Liver (tissue), 9 donors: ENCODE measurements around the gene UBXN11. TPM values are rescaled to one million over a fixed set of nuclear protein-coding genes. Genes with fewer than 3 reads are reported as not detected.

Source experiments
- DNase-seq: peaks from one replicate; pipeline ENCODE4 v3.0.0-alpha.2; 2017; ENCODE audit warnings: low spot score
- H3K27ac ChIP-seq, 2 donors: one replicate each; pipeline ENCODE4 v1.7.0; 2013; ENCODE audit warnings: inconsistent platforms in 2 of 2, low read length in 2 of 2, control low read depth in 1 of 2, low read depth in 1 of 2, mild to moderate bottlenecking in 1 of 2
- H3K27me3 ChIP-seq, 4 donors: one replicate each; pipeline versions ENCODE4 v1.6.1 to v1.7.0; 2013; ENCODE audit warnings: low read length in 3 of 4, inconsistent platforms in 1 of 4, mild to moderate bottlenecking in 1 of 4, moderate library complexity in 1 of 4; ENCODE audit not compliant: control insufficient read depth in 4 of 4, insufficient read depth in 4 of 4
- H3K36me3 ChIP-seq, 4 donors: one replicate each; pipeline versions ENCODE4 v1.6.1 to v1.7.0; 2013; ENCODE audit warnings: low read length in 3 of 4, mild to moderate bottlenecking in 3 of 4, low read depth in 1 of 4, moderate library complexity in 1 of 4; ENCODE audit not compliant: control insufficient read depth in 4 of 4, insufficient read depth in 3 of 4
- H3K4me1 ChIP-seq, 4 donors: one replicate each; pipeline versions ENCODE4 v1.6.1 to v1.7.0; 2013; ENCODE audit warnings: low read length in 3 of 4, mild to moderate bottlenecking in 3 of 4, moderate library complexity in 1 of 4; ENCODE audit not compliant: control insufficient read depth in 4 of 4, insufficient read depth in 4 of 4
- H3K4me3 ChIP-seq, 3 donors: one replicate each; pipeline versions ENCODE4 v1.6.1 to v1.7.0; 2013; ENCODE audit warnings: low read length in 3 of 3, control low read depth in 1 of 3, low read depth in 1 of 3, mild to moderate bottlenecking in 1 of 3
- H3K9ac ChIP-seq, 2 donors: one replicate each; pipeline ENCODE4 v1.7.0; 2013; ENCODE audit warnings: low read length in 2 of 2, mild to moderate bottlenecking in 2 of 2, moderate library complexity in 2 of 2, control low read depth in 1 of 2, low read depth in 1 of 2
- H3K9me3 ChIP-seq, 4 donors: one replicate each; pipeline versions ENCODE4 v1.6.1 to v1.7.0; 2013; ENCODE audit warnings: low read length in 3 of 4; ENCODE audit not compliant: control insufficient read depth in 4 of 4
- ATF3 ChIP-seq: IDR thresholded peaks from 2 replicates; pipeline ENCODE4 v1.6.1; 2016; ENCODE audit warnings: antibody characterized with exemption
- EGR1 ChIP-seq, 2 donors: IDR thresholded peaks; 2 replicates each; pipeline ENCODE4 v1.6.1; 2016 to 2018; ENCODE audit warnings: antibody characterized with exemption in 2 of 2, low read depth in 2 of 2
- FOXA1 ChIP-seq: IDR thresholded peaks from 2 replicates; pipeline ENCODE4 v1.6.1; 2016; ENCODE audit warnings: antibody characterized with exemption
- FOXA2 ChIP-seq: IDR thresholded peaks from 2 replicates; pipeline ENCODE4 v1.6.1; 2016; ENCODE audit warnings: antibody characterized with exemption
- HNF4A ChIP-seq, 2 donors: conservative IDR thresholded peaks; 2 replicates each; pipeline ENCODE4 v1.6.1; 2016; ENCODE audit warnings: antibody characterized with exemption in 2 of 2, mild to moderate bottlenecking in 2 of 2
- JUND ChIP-seq, 2 donors: IDR thresholded peaks; 2 replicates each; pipeline ENCODE4 v1.6.1; 2016; ENCODE audit warnings: antibody characterized with exemption in 2 of 2
- NR2F2 ChIP-seq: IDR thresholded peaks from 2 replicates; pipeline ENCODE4 v1.6.1; 2016; ENCODE audit warnings: antibody characterized with exemption
- RAD21 ChIP-seq, 2 donors: IDR thresholded peaks; 2 replicates each; pipeline ENCODE4 v1.6.1; 2016; ENCODE audit warnings: antibody characterized with exemption in 2 of 2, mild to moderate bottlenecking in 2 of 2
- REST ChIP-seq: IDR thresholded peaks from 2 replicates; pipeline ENCODE4 v1.6.1; 2016; ENCODE audit warnings: antibody characterized with exemption, mild to moderate bottlenecking
- RXRA ChIP-seq, 2 donors: IDR thresholded peaks; 2 replicates each; pipeline ENCODE4 v1.6.1; 2017 to 2018; ENCODE audit warnings: antibody characterized with exemption in 2 of 2, mild to moderate bottlenecking in 1 of 2
- SP1 ChIP-seq: IDR thresholded peaks from 2 replicates; pipeline ENCODE4 v1.6.1; 2018; ENCODE audit warnings: antibody characterized with exemption, mild to moderate bottlenecking
- TAF1 ChIP-seq: conservative IDR thresholded peaks from 2 replicates; pipeline ENCODE4 v1.6.1; 2016; ENCODE audit warnings: antibody characterized with exemption, mild to moderate bottlenecking
- YY1 ChIP-seq: IDR thresholded peaks from 2 replicates; pipeline ENCODE4 v1.6.1; 2016; ENCODE audit warnings: antibody characterized with exemption, mild to moderate bottlenecking
- ZBTB33 ChIP-seq: IDR thresholded peaks from 2 replicates; pipeline ENCODE4 v1.6.1; 2016; ENCODE audit warnings: antibody characterized with exemption
- WGBS: extraction: QIAGEN DNeasy Blood & Tissue Kit; methylation state at CpG from one replicate; pipeline ENCODE4 v1.1.7; 2013; 5-methylcytosine and 5-hydroxymethylcytosine counted together
- polyA plus RNA-seq, 2 donors: library from polyadenylated mRNA; stranded (reverse) in 1 of 2; unstranded in 1 of 2; fragments of 200-250 nt in 1 of 2; fragments of >200 nt in 1 of 2; fragmentation: Nextera tagmentation in 1 of 2; extraction: Ambion mirVana in 1 of 2; gene quantifications; one replicate each; pipeline versions ENCODE4 v1.2.1 to v1.2.3, GENCODE V29; 2013 to 2015
- total RNA-seq, 2 donors: library from RNA; depleted of rRNA; stranded (reverse); fragments of >200 nt; gene quantifications; one replicate each; pipeline ENCODE4 v1.2.3, GENCODE V29; 2014
- donor health status: healthy.
- donor health status: healthy.
- donor health status: healthy.
- donor health status: healthy.
- donor health status: healthy.

UBXN11 gene
- total and polyA plus RNA-seq, 4 donors = 3.0 to 9.5 (median 7.3) TPM

- Histone ChIP-seq H3K4me1 (peaks cover 13 to 40% (median 31%) of the 10 kb centered on the region in 4 donors), H3K9ac (no peak overlapping the region), H3K9me3 (no peaks in the 10 kb centered on the region), H3K27me3 (no peaks in the 10 kb centered on the region), H3K36me3 (peaks cover 2 to 14% (median 12%) of the 10 kb centered on the region in 4 donors), H3K4me3 (no peak overlapping the region), H3K27ac (no peak overlapping the region)
- no peak for DNase-seq
- 84% methylated on average over 11 of the region's 11 CpGs for WGBS
- TF ChIP-seq RAD21 (IDR thresholded peaks at IDR 0.05) (no peak), HNF4A (conservative IDR thresholded peaks at IDR 0.05) (no peak), FOXA1 (no peak), ZBTB33 (no peak), FOXA2 (no peak), ATF3 (no peak), REST (no peak), YY1 (no peak), SP1 (no peak), NR2F2 (no peak), EGR1 (IDR thresholded peaks at IDR 0.05; ENCODE audit: low read depth in 2 of 2) (no peak)
These were observed 31.5 kb downstream of the UBXN11 start for GRCh38 chr1:26274801-26275425.

GRCh38 chr1:26269198-26269550, 37.3 kb downstream of the UBXN11 start:
- H3K36me3 ChIP-seq = peaks cover 6 to 24% (median 19%) of the 10 kb centered on the region in 4 donors
- peaks cover 0 to 9% (median 2%) of the 10 kb centered on the region in 4 donors for H3K9me3 ChIP-seq
- DNase-seq = no peak
- no peak for TF ChIP-seq JUND (IDR thresholded peaks at IDR 0.05)
- TF ChIP-seq RXRA (IDR thresholded peaks at IDR 0.05) = no peak
- no peak for TF ChIP-seq ATF3
- no peak for TF ChIP-seq TAF1
- no peaks in the 10 kb centered on the region for H3K27me3 ChIP-seq
- H3K4me1 ChIP-seq = no peaks in the 10 kb centered on the region
- no peak overlapping the region for H3K9ac ChIP-seq
- no peak overlapping the region for H3K27ac ChIP-seq
- no peak overlapping the region for H3K4me3 ChIP-seq
- 98% methylated on average over 4 of the region's 4 CpGs for WGBS
